Activated T-cell treated with anti-CD3 and anti-CD28 coated beads, Interleukin-2, amount 50 U/mL, for 72 hours (primary cell): ENCODE measurements around the gene RNF19B. TPM values are rescaled to one million over a fixed set of nuclear protein-coding genes. Genes with fewer than 3 reads are reported as not detected.
"Not testable (repeated sequence)": the region's sequence is repeated elsewhere in the genome, so short reads cannot be mapped to it uniquely, and the experiment has no call there.

Experiments
- ATAC-seq, 2 donors: fragments of 150-1000 bp; cut with Tn5 transposase; replicated peaks in 1 of 2; 2 replicates each; pipeline ENCODE4 v1.10.0; 2021; ENCODE audit warnings: moderate library complexity in 2 of 2, mild to moderate bottlenecking in 1 of 2
- DNase-seq, 2 donors: peaks; one replicate each; pipeline ENCODE4 v3.0.0; 2021 to 2022; ENCODE audit warnings: mixed read lengths in 1 of 2
- H3K27ac Mint-ChIP-seq: one replicate; pipeline ENCODE4 v1.8.0; 2022; ENCODE audit warnings: mild to moderate bottlenecking, moderate library complexity, mixed read lengths
- H3K27me3 Mint-ChIP-seq: one replicate; pipeline ENCODE4 v1.8.0; 2022; ENCODE audit warnings: low read depth, mixed read lengths
- H3K36me3 Mint-ChIP-seq, 2 donors: one replicate each; pipeline ENCODE4 v1.8.0; 2022; ENCODE audit warnings: mixed read lengths in 2 of 2, mild to moderate bottlenecking in 1 of 2; ENCODE audit not compliant: insufficient read depth in 2 of 2
- H3K4me1 Mint-ChIP-seq: one replicate; pipeline ENCODE4 v1.8.0; 2022; ENCODE audit warnings: low read depth, mixed read lengths
- H3K4me3 Mint-ChIP-seq, 2 donors: one replicate each; pipeline ENCODE4 v1.8.0; 2022; ENCODE audit warnings: mild to moderate bottlenecking in 2 of 2, mixed read lengths in 2 of 2, moderate library complexity in 2 of 2
- H3K9me3 Mint-ChIP-seq, 2 donors: one replicate each; pipeline ENCODE4 v1.8.0; 2022; ENCODE audit warnings: mixed read lengths in 2 of 2
- total RNA-seq, 2 donors: library from RNA; stranded (reverse); gene quantifications; one replicate each; pipeline ENCODE4 v1.2.3, GENCODE V29; 2022

RNF19B gene
- total RNA-seq, 2 donors from 2014 or later, result 99.9 to 148 TPM

DNA sequence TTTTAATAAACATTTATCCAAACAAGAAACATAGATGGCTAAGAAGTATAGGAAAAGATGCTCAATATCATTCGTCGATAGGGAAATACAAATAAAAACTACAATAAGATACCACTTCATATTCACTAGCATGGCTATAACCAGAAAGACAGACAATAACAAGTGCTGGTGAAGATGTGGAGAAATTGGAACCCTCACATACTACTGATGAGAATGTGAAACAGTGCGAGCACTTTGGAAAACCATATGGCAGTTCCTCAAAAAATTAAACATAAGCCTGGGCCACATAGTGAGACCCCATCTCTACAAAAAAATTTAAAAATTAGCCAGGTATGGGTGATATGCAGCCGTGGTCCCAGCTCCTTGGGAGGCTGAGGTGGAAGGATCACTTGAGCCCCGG, 54.3 kb downstream of the RNF19B start:
- H3K4me3 Mint-ChIP-seq, result no peak overlapping the region
- H3K27ac Mint-ChIP-seq, result no peak overlapping the region
- H3K9me3 Mint-ChIP-seq, result no peaks in the 10 kb centered on the region
- DNase-seq (no peak), ATAC-seq (no peak)
- H3K27me3 Mint-ChIP-seq, result no peaks in the 10 kb centered on the region
- H3K36me3 Mint-ChIP-seq, result no peaks in the 10 kb centered on the region
- H3K4me1 Mint-ChIP-seq, result no peaks in the 10 kb centered on the region

DNA sequence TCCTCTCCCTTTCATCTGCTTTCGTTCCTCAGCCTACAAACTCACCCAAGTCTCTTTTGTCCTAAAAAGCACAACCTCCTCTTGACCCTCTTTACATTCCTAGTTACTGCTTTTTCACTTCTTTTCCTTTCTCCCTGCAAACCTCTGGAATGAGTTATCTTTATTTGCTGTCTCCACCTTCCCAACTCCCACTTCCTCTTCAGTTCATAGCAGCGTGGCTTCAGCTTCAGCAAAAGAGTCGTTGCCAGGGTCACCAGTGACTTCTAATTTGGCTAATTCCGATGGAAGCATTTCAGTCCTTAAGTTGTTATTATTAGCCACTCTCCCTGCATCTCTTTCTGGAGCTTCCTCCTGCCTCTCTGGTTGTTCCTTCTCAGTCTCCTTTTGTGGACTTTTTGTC, 57.2 kb downstream of the RNF19B start:
- Mint-ChIP-seq H3K4me3 (no peak overlapping the region), H3K27me3 (peaks cover 12% of the 10 kb centered on the region), H3K27ac (no peak overlapping the region), H3K36me3 (no peaks in the 10 kb centered on the region), H3K4me1 (no peaks in the 10 kb centered on the region), H3K9me3 (no peaks in the 10 kb centered on the region)
- ATAC-seq, result no peak
- no peak for DNase-seq

DNA sequence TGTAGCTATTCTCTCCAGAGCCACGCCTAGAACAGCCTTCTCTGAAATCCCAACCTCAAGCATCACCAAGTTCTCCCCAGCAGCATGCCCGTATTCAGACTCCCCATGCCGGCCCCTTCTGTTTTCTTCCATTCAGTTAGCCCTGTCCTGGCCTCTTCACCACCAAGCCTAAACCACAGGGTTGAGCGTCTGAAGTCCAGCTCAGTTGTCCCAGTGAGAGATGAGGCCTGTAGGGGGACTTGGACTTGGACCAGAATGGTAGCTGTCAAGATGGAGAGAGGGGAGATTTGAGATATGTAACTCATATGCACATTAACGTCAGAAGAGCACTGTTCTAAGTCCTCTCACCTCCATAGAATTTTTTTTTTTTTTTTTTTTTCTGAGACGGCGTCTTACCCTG, 58.0 kb downstream of the RNF19B start:
- Mint-ChIP-seq H3K27ac (no peak overlapping the region), H3K9me3 (no peaks in the 10 kb centered on the region), H3K4me1 (no peaks in the 10 kb centered on the region), H3K4me3 (no peak overlapping the region), H3K36me3 (peaks cover 0 to 2% of the 10 kb centered on the region in 2 donors), H3K27me3 (peaks cover 20% of the 10 kb centered on the region)
- DNase-seq (no peak), ATAC-seq (no peak)

DNA sequence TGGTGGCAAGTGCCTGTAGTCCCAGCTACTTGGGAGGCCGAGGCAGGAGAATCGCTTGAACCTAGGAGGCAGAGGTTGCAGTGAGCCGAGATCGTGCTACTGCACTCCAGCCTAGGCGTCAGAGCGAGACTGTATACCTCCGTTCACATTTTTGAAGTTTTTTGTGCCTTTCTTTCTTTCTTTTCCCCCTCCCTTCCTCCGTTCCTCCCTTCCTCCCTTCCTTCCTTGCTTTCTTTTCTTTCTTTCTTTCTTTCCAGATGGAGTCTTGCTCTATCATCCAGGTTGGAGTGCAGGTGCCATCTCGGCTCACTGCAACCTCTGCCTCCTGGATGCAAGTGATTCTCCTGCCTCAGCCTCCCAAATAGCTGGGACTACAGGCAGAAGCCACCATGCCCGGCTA, 59.0 kb downstream of the RNF19B start:
- H3K27me3 Mint-ChIP-seq, result peaks cover 25% of the 10 kb centered on the region
- not testable (repeated sequence) for H3K36me3 Mint-ChIP-seq, ATAC-seq, H3K4me3 Mint-ChIP-seq, H3K9me3 Mint-ChIP-seq, DNase-seq, H3K4me1 Mint-ChIP-seq, H3K27ac Mint-ChIP-seq

DNA sequence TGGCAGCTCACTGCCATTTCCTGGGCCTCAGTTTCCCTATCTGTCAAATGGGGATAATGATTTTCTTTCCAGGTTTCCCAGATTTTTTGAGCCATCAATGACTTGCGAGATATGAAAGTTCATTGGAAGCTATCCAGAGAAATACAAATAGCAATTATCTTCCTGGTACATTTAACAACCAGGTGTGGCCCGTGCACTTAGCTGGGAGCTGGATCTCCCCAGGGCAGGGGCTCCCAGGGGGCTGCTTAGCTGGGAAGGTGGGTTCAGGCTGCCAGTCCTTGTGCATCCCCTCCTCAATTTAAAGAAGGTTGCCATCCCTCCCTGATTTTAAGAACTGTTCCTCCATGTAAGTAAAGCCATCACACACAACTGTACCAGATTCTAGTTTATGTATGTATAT, 59.8 kb downstream of the RNF19B start:
- Mint-ChIP-seq H3K27ac (no peak overlapping the region), H3K36me3 (peaks cover 0 to 2% of the 10 kb centered on the region in 2 donors), H3K4me1 (peaks cover 4% of the 10 kb centered on the region), H3K9me3 (no peaks in the 10 kb centered on the region), H3K27me3 (peaks cover 33% of the 10 kb centered on the region), H3K4me3 (no peak overlapping the region)
- DNase-seq, result no peak
- ATAC-seq, result no peak

DNA sequence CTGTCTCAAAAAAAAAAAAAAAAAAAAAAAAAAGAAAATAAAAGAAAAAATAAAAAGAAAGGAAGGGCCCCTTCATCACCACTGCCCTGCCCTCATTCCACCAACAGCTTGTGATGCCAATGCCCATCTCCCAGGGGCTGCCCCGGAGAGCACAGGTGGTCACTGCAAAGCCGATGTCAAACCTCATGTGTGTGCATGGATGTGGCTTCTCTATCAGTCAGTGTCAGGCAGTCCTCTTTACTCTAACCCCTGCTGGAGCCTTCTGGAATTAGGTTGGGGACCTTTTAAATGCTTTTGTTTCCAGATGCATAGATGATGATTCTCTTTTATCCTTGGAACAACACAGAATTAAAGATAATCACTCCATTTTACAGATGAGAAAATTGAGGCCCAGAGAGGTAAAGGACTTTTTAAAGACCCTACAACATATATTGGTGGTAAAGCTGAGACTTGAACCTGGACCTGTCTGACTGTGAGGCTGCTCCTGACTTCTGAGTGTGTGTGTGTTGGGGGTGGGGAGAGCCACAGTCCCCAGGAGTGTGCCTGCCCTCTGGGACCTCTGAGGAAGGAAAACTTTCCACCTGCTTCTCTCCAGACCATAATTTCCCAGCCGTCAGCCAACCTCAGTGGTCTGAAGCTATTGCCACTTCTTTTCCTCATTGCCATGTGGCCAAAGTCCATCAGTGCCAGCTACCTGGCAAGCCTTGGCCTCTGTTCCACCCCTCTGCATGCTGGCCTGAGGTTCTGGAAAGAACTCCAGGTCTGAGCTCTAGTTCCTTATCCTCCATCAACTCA, 60.4 kb downstream of the RNF19B start:
- Mint-ChIP-seq H3K36me3 (peaks cover 0 to 2% of the 10 kb centered on the region in 2 donors), H3K27me3 (peaks cover 39% of the 10 kb centered on the region), H3K9me3 (no peaks in the 10 kb centered on the region), H3K4me3 (no peak overlapping the region), H3K27ac (no peak overlapping the region), H3K4me1 (peaks cover 4% of the 10 kb centered on the region)
- no peak for ATAC-seq
- DNase-seq, result no peak

DNA sequence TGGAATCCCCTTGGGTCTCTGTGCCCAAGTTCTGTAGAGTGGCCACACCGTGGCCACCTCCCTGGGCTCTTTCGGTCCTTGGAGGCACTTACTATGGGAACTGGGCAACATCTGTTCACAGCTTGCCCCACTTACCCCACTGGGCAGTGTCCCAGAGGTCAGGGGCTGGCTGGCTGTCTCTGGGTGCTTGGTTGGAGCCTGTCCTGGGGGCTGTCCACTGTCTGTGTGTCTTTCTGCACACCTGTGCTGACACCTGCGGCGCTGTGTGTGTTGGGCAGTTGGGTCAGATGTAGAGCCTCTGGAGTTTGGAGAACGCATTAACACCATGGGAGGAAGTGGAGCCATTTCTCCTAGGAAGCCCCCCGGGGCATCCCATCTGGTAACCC, 62.1 kb downstream of the RNF19B start:
- DNase-seq, result no peak
- Mint-ChIP-seq H3K4me3 (peak overlapping the region; percentile 66 to 74), H3K9me3 (no peaks in the 10 kb centered on the region), H3K27ac (no peak overlapping the region), H3K36me3 (peaks cover 0 to 2% of the 10 kb centered on the region in 2 donors), H3K27me3 (peaks cover 50% of the 10 kb centered on the region), H3K4me1 (peaks cover 4% of the 10 kb centered on the region)
- no peak for ATAC-seq

DNA sequence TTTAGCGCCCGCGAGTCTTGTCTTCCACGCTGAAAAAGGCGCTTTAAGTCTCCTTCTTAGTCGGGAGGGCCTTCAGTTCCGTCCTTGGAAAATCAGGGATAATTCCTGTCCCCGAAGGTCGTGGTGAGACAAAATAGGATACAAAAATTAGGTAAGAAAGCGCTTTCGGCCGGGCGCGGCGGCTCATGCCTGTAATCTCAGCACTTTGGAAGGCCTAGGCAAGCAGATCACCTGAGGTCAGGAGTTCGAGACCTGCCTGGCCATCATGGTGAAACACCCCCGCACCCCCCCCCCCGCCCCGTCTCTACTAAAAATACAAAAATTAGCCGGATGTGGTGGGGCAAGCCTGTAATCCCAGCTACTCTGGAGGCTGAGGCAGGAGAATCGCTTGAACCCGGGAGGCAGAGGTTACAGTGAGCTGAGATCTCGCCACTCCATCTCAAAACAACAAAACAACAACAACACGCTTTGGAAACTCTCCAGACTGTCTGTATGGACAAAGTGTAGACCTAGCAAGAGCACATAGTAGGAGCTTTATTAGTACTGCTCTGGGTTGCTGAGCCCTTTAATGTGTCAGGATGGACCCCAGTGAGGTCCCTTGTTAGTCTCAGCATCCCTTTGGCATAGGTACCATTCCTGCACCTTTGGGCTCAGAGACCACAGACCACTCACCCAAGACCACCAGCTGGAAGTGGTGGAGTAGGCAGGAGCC, 62.6 kb downstream of the RNF19B start:
- peaks cover 0 to 2% of the 10 kb centered on the region in 2 donors for H3K36me3 Mint-ChIP-seq
- peaks cover 4% of the 10 kb centered on the region for H3K4me1 Mint-ChIP-seq
- peak overlapping the region; percentile 82 for H3K4me3 Mint-ChIP-seq
- no peak overlapping the region for H3K27ac Mint-ChIP-seq
- ATAC-seq (no peak), DNase-seq (no peak)
- H3K9me3 Mint-ChIP-seq, result no peaks in the 10 kb centered on the region
- peaks cover 54% of the 10 kb centered on the region for H3K27me3 Mint-ChIP-seq

DNA sequence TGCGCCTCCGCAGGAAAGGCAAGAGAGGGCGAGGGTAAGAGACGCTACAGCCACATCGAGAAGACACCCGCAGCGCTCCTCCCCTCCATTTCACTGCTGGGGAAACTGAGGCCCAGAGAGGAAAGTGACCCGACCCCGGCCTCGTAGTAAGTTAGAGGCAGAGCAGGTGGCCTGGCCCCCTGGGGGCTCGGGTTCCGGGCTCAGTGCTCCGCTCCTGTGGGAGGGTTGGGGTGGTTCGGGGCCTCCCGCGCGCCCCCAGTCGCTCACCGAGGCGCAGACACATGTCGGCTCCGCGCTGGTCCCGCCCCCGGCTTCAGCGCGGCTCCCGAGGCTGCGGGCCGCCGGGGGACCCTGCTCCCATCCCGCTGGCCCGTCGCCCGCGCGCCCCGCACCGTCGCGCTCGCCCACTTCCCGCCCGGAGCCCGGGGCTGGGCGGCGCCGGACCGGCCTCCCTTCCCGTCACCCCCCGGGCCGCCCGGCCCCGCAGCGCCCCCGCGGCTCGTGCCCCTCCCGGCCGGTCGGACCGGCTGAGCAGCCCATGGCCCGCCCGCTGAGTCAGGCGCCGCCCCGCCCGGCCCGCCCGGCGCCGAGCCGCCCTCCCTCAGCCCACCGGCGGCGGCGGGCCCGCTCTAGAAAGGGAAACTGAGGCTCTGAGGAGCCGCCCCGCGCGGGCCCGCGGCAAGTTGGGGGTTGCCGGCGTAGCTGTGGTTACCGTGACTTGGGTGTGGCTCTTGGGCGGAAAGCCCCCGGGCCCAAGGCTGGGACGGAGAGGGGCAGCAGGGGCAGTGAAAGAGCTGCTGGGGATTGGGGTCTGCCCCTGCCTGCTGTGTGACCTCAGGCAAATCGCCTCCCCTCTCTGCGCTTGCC, 63.4 kb downstream of the RNF19B start, which contains the start of gene TMEM54:
TMEM54 (minus strand) TSS at position 434 of the 867 bp plus-strand sequence; CDS start at position 283, 151 bp downstream.
- Mint-ChIP-seq H3K27ac (no peak within 1 kb of the TSS), H3K9me3 (no peaks in the 10 kb centered on the region), H3K4me1 (peaks cover 4% of the 10 kb centered on the region), H3K4me3 (peak within 1 kb of the TSS; percentile 82), H3K27me3 (peaks cover 54% of the 10 kb centered on the region), H3K36me3 (peaks cover 0 to 2% of the 10 kb centered on the region in 2 donors)
- DNase-seq (peak; percentile 36 to 42), ATAC-seq (peak; percentile 81 to 84)

DNA sequence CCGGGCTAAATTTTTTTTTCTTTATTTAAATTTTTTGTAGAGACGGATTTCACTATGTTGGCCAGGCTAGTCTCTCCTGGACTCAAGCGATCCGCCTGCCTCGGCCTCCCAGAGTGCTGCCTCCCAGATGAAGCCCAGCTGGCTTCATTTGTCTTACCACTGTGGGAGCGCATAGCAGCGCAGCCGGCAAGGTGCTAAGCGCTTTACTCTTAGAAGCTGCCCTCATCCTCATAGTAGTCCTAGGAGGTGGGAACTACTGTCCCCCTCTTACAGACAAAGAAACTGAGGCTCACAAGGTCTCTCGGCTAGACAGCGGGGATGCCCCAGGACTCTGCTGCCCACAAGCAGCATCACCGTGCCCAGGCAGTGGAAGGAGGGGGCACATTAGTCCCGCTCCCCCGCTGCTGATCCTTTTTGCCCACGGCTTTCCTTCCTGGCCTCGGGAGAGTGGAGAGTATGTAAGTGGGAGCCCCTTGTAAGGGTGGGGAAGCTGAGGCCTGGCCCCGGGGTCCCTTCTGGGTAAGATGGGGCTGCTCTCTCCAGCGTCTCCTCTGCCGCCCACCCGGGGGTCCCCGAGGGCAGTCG, 64.1 kb downstream of the RNF19B start:
- ATAC-seq, result no peak
- no peaks in the 10 kb centered on the region for H3K9me3 Mint-ChIP-seq
- peaks cover 54% of the 10 kb centered on the region for H3K27me3 Mint-ChIP-seq

DNA sequence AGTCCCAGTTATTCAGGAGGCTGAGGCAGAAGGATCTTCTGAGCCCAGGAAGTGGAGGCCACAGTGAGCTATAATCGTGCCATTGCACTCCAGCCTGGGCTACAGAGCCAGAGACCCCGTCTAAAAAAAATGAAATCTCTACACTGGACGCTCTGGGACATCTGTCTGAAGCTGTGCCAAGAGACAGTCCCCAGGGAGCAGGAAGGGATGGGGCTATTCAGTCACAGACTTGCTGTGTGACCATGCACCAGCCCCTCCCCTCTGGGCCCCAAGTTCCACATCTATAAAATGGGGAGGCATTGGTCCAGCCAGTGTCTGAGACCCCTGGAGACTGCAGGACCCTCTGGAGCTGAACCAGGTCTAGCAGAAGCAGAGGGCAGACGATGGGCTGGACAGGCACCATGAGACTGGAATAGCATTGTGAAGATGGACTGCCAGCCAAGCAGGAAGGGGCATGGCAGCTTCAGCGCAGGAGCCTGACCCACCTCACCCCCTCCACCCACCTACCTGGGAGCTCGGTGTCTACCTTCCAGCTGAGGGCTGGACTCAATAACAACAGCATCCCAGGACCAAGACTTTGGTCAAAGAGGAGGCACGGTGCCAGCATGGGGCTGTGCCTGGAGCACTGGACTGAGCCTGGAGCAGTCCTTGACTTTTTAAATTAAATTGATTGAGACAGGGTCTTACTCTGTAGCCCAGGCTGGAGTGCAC, 64.9 kb downstream of the RNF19B start:
- H3K4me1 Mint-ChIP-seq, result peaks cover 4% of the 10 kb centered on the region
- ATAC-seq, result no peak
- peaks cover 0 to 2% of the 10 kb centered on the region in 2 donors for H3K36me3 Mint-ChIP-seq
- no peak for DNase-seq
- no peaks in the 10 kb centered on the region for H3K9me3 Mint-ChIP-seq
- H3K4me3 Mint-ChIP-seq, result no peak overlapping the region
- H3K27ac Mint-ChIP-seq, result no peak overlapping the region
- H3K27me3 Mint-ChIP-seq, result peaks cover 54% of the 10 kb centered on the region

More for the DNA sequence above, 64.1 kb downstream of the RNF19B start:
- Mint-ChIP-seq H3K4me3 (peak overlapping the region; percentile 71 to 77), H3K4me1 (peaks cover 4% of the 10 kb centered on the region), H3K36me3 (peaks cover 0 to 2% of the 10 kb centered on the region in 2 donors), H3K27ac (no peak overlapping the region)
- no peak for DNase-seq

DNA sequence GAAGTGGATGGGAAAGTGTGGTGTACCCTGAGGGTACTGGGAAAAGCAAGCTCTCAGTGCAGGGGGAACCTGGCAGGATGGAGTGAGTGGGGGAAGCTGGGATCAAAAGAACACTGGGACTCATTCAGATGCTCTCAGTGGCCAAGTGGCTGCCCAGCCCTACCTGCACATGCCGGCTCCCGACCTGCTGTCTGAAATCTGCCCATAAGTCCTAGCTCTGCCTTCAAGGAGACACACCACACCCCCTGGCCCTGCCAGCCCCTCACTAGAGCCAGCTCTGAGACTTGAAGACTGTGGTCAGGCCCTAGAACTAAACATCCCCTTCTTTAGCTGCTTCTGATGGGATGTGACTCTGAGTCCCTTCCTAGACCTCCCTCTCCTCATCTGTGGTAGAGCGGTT, 65.7 kb downstream of the RNF19B start:
- H3K36me3 Mint-ChIP-seq, result peaks cover 0 to 2% of the 10 kb centered on the region in 2 donors
- H3K4me3 Mint-ChIP-seq, result no peak overlapping the region
- H3K9me3 Mint-ChIP-seq, result no peaks in the 10 kb centered on the region
- no peak for ATAC-seq
- no peak overlapping the region for H3K27ac Mint-ChIP-seq
- H3K27me3 Mint-ChIP-seq, result peaks cover 54% of the 10 kb centered on the region
- peaks cover 4% of the 10 kb centered on the region for H3K4me1 Mint-ChIP-seq
- no peak for DNase-seq
